ENCODE results near the gene SVIL.

DNA sequence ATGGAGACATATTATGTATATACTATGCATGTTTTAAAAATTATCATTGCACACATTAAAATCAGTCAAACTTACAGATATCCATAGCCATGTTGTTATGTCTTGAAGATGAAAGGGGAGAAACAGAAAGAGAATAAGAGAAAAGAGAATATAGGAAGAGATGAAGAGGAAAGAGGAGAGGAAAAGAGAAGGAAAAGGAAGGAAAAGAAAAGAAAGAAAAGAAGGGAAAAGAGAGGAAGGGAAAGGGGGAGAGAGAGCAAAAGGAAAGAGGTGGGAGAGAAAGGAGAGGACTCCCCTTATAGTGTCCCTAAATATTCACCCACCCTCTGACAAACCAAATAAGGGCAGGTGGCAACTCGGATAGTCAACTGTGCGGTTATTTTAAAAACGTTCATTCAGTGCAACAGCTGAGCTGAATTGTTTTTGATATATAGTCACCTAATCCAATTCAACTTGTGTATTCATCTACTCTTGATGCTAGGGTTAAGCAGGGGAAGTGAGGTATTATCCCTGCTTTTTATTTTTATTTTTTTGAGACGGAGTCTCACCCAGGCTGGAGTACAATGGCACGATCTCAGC lies 14.6 kb downstream of the SVIL start:
- TF ChIP-seq, protein P1, sequence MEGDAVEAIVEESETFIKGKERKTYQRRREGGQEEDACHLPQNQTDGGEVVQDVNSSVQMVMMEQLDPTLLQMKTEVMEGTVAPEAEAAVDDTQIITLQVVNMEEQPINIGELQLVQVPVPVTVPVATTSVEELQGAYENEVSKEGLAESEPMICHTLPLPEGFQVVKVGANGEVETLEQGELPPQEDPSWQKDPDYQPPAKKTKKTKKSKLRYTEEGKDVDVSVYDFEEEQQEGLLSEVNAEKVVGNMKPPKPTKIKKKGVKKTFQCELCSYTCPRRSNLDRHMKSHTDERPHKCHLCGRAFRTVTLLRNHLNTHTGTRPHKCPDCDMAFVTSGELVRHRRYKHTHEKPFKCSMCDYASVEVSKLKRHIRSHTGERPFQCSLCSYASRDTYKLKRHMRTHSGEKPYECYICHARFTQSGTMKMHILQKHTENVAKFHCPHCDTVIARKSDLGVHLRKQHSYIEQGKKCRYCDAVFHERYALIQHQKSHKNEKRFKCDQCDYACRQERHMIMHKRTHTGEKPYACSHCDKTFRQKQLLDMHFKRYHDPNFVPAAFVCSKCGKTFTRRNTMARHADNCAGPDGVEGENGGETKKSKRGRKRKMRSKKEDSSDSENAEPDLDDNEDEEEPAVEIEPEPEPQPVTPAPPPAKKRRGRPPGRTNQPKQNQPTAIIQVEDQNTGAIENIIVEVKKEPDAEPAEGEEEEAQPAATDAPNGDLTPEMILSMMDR (conservative IDR thresholded peaks at IDR 0.05), result no peak
- TF ChIP-seq ZFX (IDR thresholded peaks at IDR 0.05), result no peak

Measured in C4-2B (cell line).